ENCODE data around the gene CLDN4. TPM values are rescaled to one million over a fixed set of nuclear protein-coding genes. Genes with fewer than 3 reads are reported as not detected.

The CLDN4 gene
- total and polyA plus RNA-seq, 4 donors: 0.19 to 16.9 (median 0.76) TPM

GRCh38 chr7:73860859-73861258 is 30.1 kb downstream of the CLDN4 start, which contains the start of gene TMEM270:
Gene TMEM270, plus strand, starts transcription at chr7:73861159. Its CDS starts 36 bp downstream, at chr7:73861195.
- intact Hi-C loops (cut with DNase I): no loop called here

GRCh38 chr7:73861305-73861704 is 30.5 kb downstream of the CLDN4 start:
- no peak overlapping the region for H3K27ac ChIP-seq (ENCODE audit: low read depth in 1 of 2, low read length in 2 of 2)
- DNase-seq: no peak
- ATAC-seq (ENCODE audit: low FRiP score): no peak
- H3K9me3 ChIP-seq (ENCODE audit: control insufficient read depth, low read length): no peaks in the 10 kb centered on the region
- H3K27me3 ChIP-seq (ENCODE audit: control insufficient read depth in 1 of 2, insufficient read depth in 2 of 2, low read length in 1 of 2): no peaks in the 10 kb centered on the region
- H3K4me1 ChIP-seq (ENCODE audit: control insufficient read depth in 1 of 2, insufficient read depth in 2 of 2, low read length in 2 of 2): no peaks in the 10 kb centered on the region
- intact Hi-C loops (cut with DNase I): no loop called here
- H3K4me3 ChIP-seq (ENCODE audit: low read length in 2 of 2): no peak overlapping the region
- H3K36me3 ChIP-seq (ENCODE audit: control insufficient read depth in 1 of 2, insufficient read depth in 2 of 2, low read length in 1 of 2): no peaks in the 10 kb centered on the region
- WGBS, 2 donors: 93 to 95% methylated on average over 12 of the region's 12 CpGs

More at GRCh38 chr7:73860859-73861258, 30.1 kb downstream of the CLDN4 start, which contains the start of gene TMEM270:
- ATAC-seq (ENCODE audit: low FRiP score) (no peak), DNase-seq (no peak)
- no peaks in the 10 kb centered on the region for H3K36me3 ChIP-seq (ENCODE audit: control insufficient read depth in 1 of 2, insufficient read depth in 2 of 2, low read length in 1 of 2)
- no peaks in the 10 kb centered on the region for H3K4me1 ChIP-seq (ENCODE audit: control insufficient read depth in 1 of 2, insufficient read depth in 2 of 2, low read length in 2 of 2)
- no peaks in the 10 kb centered on the region for H3K9me3 ChIP-seq (ENCODE audit: control insufficient read depth, low read length)
- 86 to 88% methylated on average over 11 of the region's 11 CpGs for WGBS, 2 donors
- no peak within 1 kb of the TSS for H3K4me3 ChIP-seq (ENCODE audit: low read length in 2 of 2)
- no peak within 1 kb of the TSS for H3K27ac ChIP-seq (ENCODE audit: low read depth in 1 of 2, low read length in 2 of 2)
- no peaks in the 10 kb centered on the region for H3K27me3 ChIP-seq (ENCODE audit: control insufficient read depth in 1 of 2, insufficient read depth in 2 of 2, low read length in 1 of 2)

- intact Hi-C loops (cut with DNase I): loop anchor here (5.0 kb wide), 5 partner anchors 107 to 537 kb away; no protein-coding TSS in a partner anchor
- Histone ChIP-seq H3K27ac (ENCODE audit: low read depth in 1 of 2, low read length in 2 of 2) (no peak overlapping the region), H3K36me3 (ENCODE audit: control insufficient read depth in 1 of 2, insufficient read depth in 2 of 2, low read length in 1 of 2) (no peaks in the 10 kb centered on the region), H3K4me1 (ENCODE audit: control insufficient read depth in 1 of 2, insufficient read depth in 2 of 2, low read length in 2 of 2) (no peaks in the 10 kb centered on the region), H3K27me3 (ENCODE audit: control insufficient read depth in 1 of 2, insufficient read depth in 2 of 2, low read length in 1 of 2) (no peaks in the 10 kb centered on the region), H3K9me3 (ENCODE audit: control insufficient read depth, low read length) (no peaks in the 10 kb centered on the region), H3K4me3 (ENCODE audit: low read length in 2 of 2) (no peak overlapping the region)
- DNase-seq (no peak), ATAC-seq (ENCODE audit: low FRiP score) (no peak)
- 74 to 77% methylated on average over 8 of the region's 8 CpGs for WGBS, 2 donors
Observed at GRCh38 chr7:73864981-73865711, 34.4 kb downstream of the CLDN4 start.

- Histone ChIP-seq H3K27me3 (ENCODE audit: control insufficient read depth in 1 of 2, insufficient read depth in 2 of 2, low read length in 1 of 2) (no peaks in the 10 kb centered on the region), H3K27ac (ENCODE audit: low read depth in 1 of 2, low read length in 2 of 2) (no peak overlapping the region), H3K9me3 (ENCODE audit: control insufficient read depth, low read length) (no peaks in the 10 kb centered on the region), H3K4me1 (ENCODE audit: control insufficient read depth in 1 of 2, insufficient read depth in 2 of 2, low read length in 2 of 2) (no peaks in the 10 kb centered on the region), H3K36me3 (ENCODE audit: control insufficient read depth in 1 of 2, insufficient read depth in 2 of 2, low read length in 1 of 2) (no peaks in the 10 kb centered on the region), H3K4me3 (ENCODE audit: low read length in 2 of 2) (no peak overlapping the region)
- peak; percentile 72 for ATAC-seq (ENCODE audit: low FRiP score)
- WGBS, 2 donors: 55 to 60% methylated on average over 6 of the region's 6 CpGs
- no peak for DNase-seq
- intact Hi-C loops (cut with DNase I): loop anchor here (1.0 to 5.0 kb wide), 7 partner anchors 106 to 536 kb away; no protein-coding TSS in a partner anchor
Observed at GRCh38 chr7:73865738-73866445, 35.1 kb downstream of the CLDN4 start.

GRCh38 chr7:73866446-73866767 is 35.6 kb downstream of the CLDN4 start:
- 98 to 100% methylated on average over 1 of the region's 1 CpG for WGBS, 2 donors
- no peak overlapping the region for H3K27ac ChIP-seq (ENCODE audit: low read depth in 1 of 2, low read length in 2 of 2)
- intact Hi-C loops (cut with DNase I): loop anchor here (1.0 to 5.0 kb wide), 7 partner anchors 106 to 536 kb away; no protein-coding TSS in a partner anchor

GRCh38 chr7:73869011-73869798 is 38.4 kb downstream of the CLDN4 start:
- no peaks in the 10 kb centered on the region for H3K9me3 ChIP-seq (ENCODE audit: control insufficient read depth, low read length)
- H3K4me3 ChIP-seq (ENCODE audit: low read length in 2 of 2): no peak overlapping the region
- peak; percentile 76 for ATAC-seq (ENCODE audit: low FRiP score)
- H3K36me3 ChIP-seq (ENCODE audit: control insufficient read depth in 1 of 2, insufficient read depth in 2 of 2, low read length in 1 of 2): no peaks in the 10 kb centered on the region
- 5 to 8% methylated on average over 23 to 24 of the region's 24 CpGs for WGBS, 2 donors
- peak overlapping the region; percentile 73 to 88 for H3K27ac ChIP-seq (ENCODE audit: low read depth in 1 of 2, low read length in 2 of 2)
- DNase-seq: peak; percentile 76 to 91
- no peaks in the 10 kb centered on the region for H3K27me3 ChIP-seq (ENCODE audit: control insufficient read depth in 1 of 2, insufficient read depth in 2 of 2, low read length in 1 of 2)
- no peaks in the 10 kb centered on the region for H3K4me1 ChIP-seq (ENCODE audit: control insufficient read depth in 1 of 2, insufficient read depth in 2 of 2, low read length in 2 of 2)
- intact Hi-C loops (cut with DNase I): loop anchor here (5.0 kb wide), 5 partner anchors 103 to 533 kb away; no protein-coding TSS in a partner anchor

More at GRCh38 chr7:73866446-73866767, 35.6 kb downstream of the CLDN4 start:
- Histone ChIP-seq H3K4me1 (ENCODE audit: control insufficient read depth in 1 of 2, insufficient read depth in 2 of 2, low read length in 2 of 2) (no peaks in the 10 kb centered on the region), H3K4me3 (ENCODE audit: low read length in 2 of 2) (no peak overlapping the region), H3K9me3 (ENCODE audit: control insufficient read depth, low read length) (no peaks in the 10 kb centered on the region), H3K27me3 (ENCODE audit: control insufficient read depth in 1 of 2, insufficient read depth in 2 of 2, low read length in 1 of 2) (no peaks in the 10 kb centered on the region), H3K36me3 (ENCODE audit: control insufficient read depth in 1 of 2, insufficient read depth in 2 of 2, low read length in 1 of 2) (no peaks in the 10 kb centered on the region)
- DNase-seq (no peak), ATAC-seq (ENCODE audit: low FRiP score) (no peak)

- no peaks in the 10 kb centered on the region for H3K36me3 ChIP-seq (ENCODE audit: control insufficient read depth in 1 of 2, insufficient read depth in 2 of 2, low read length in 1 of 2)
- 3 to 11% methylated on average over 15 of the region's 15 CpGs for WGBS, 2 donors
- H3K9me3 ChIP-seq (ENCODE audit: control insufficient read depth, low read length): no peaks in the 10 kb centered on the region
- no peaks in the 10 kb centered on the region for H3K4me1 ChIP-seq (ENCODE audit: control insufficient read depth in 1 of 2, insufficient read depth in 2 of 2, low read length in 2 of 2)
- H3K4me3 ChIP-seq (ENCODE audit: low read length in 2 of 2): no peak overlapping the region
- H3K27me3 ChIP-seq (ENCODE audit: control insufficient read depth in 1 of 2, insufficient read depth in 2 of 2, low read length in 1 of 2): no peaks in the 10 kb centered on the region
- DNase-seq (peak; percentile 67 to 82), ATAC-seq (ENCODE audit: low FRiP score) (peak; percentile 9)
- intact Hi-C loops (cut with DNase I): no loop called here
- peak overlapping the region; percentile 73 to 88 for H3K27ac ChIP-seq (ENCODE audit: low read depth in 1 of 2, low read length in 2 of 2)
Observed at GRCh38 chr7:73870041-73870492, 39.3 kb downstream of the CLDN4 start.
